ENCODE data around the gene LETMD1.

- TF ChIP-seq, protein P1, sequence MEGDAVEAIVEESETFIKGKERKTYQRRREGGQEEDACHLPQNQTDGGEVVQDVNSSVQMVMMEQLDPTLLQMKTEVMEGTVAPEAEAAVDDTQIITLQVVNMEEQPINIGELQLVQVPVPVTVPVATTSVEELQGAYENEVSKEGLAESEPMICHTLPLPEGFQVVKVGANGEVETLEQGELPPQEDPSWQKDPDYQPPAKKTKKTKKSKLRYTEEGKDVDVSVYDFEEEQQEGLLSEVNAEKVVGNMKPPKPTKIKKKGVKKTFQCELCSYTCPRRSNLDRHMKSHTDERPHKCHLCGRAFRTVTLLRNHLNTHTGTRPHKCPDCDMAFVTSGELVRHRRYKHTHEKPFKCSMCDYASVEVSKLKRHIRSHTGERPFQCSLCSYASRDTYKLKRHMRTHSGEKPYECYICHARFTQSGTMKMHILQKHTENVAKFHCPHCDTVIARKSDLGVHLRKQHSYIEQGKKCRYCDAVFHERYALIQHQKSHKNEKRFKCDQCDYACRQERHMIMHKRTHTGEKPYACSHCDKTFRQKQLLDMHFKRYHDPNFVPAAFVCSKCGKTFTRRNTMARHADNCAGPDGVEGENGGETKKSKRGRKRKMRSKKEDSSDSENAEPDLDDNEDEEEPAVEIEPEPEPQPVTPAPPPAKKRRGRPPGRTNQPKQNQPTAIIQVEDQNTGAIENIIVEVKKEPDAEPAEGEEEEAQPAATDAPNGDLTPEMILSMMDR (IDR thresholded peaks at IDR 0.05), result no peak
- no peak for TF ChIP-seq POLR2A (IDR thresholded peaks at IDR 0.05)
Observed at GRCh38 chr12:51081421-51081820, 33.3 kb downstream of the LETMD1 start.

All from testis (tissue), 2 donors.